OCI-LY7 (cell line): ENCODE measurements around the gene TMEM132E. TPM values are rescaled to one million over a fixed set of nuclear protein-coding genes. Genes with fewer than 3 reads are reported as not detected.

Experiments used
- BruUV-seq: library from RNA; stranded (reverse); fragments of 400-500 nt; replicated peaks from 2 replicates; lab custom pipeline; 2021; lab: Mats Ljungman, UMichigan
- CTCF ChIA-PET: fragments of 300-600 bp; sonication (Branson Sonifier 250); formaldehyde crosslinking; loops from one replicate; lab custom pipeline; 2022; ENCODE audit warnings: antibody characterized with exemption; ENCODE audit not compliant: unreplicated experiment; lab: Charles Lee
- POLR2A ChIA-PET: fragments of 300-600 bp; sonication (Branson Sonifier 250); formaldehyde crosslinking; loops from one replicate; lab custom pipeline; 2022; ENCODE audit warnings: antibody characterized with exemption; lab: Charles Lee
- DNase-seq: peaks from one replicate; pipeline ENCODE4 v3.0.0-alpha.2; 2015; ENCODE audit warnings: low spot score
- H2AFZ ChIP-seq: fragments of 200-600 bp; sonication (generic), shearing (Covaris generic); 2 replicates; pipeline ENCODE4 v1.6.1; 2014; ENCODE audit warnings: mild to moderate bottlenecking, antibody characterized with exemption, low read length, moderate library complexity
- H3K27ac ChIP-seq: fragments of 200-600 bp; sonication (generic); 2 replicates; pipeline ENCODE4 v1.5.1; 2014; ENCODE audit warnings: mixed run types, low read depth, mild to moderate bottlenecking, moderate library complexity, low read length, inconsistent platforms; ENCODE audit not compliant: poor library complexity, severe bottlenecking
- H3K36me3 ChIP-seq: fragments of 200-600 bp; sonication (generic); 2 replicates; pipeline ENCODE4 v1.6.1; 2014; ENCODE audit warnings: mild to moderate bottlenecking, antibody characterized with exemption, low read length, moderate library complexity, mixed read lengths; ENCODE audit not compliant: insufficient read depth
- H3K4me1 ChIP-seq: fragments of 200-600 bp; sonication (generic); 2 replicates; pipeline ENCODE4 v1.5.1; 2014; ENCODE audit warnings: mild to moderate bottlenecking, low read length; ENCODE audit not compliant: insufficient read depth, poor library complexity, severe bottlenecking
- H3K4me2 ChIP-seq: fragments of 200-600 bp; sonication (generic); 2 replicates; pipeline ENCODE4 v1.6.1; 2014; ENCODE audit warnings: mild to moderate bottlenecking, low read length
- H3K4me3 ChIP-seq: fragments of 200-600 bp; sonication (generic); 2 replicates; pipeline ENCODE4 v1.5.1; 2014; ENCODE audit warnings: mild to moderate bottlenecking, low read depth, low read length; ENCODE audit not compliant: poor library complexity, severe bottlenecking
- H3K79me2 ChIP-seq: fragments of 200-600 bp; sonication (generic); 2 replicates; pipeline ENCODE4 v1.6.1; 2016; ENCODE audit warnings: low read depth, mild to moderate bottlenecking, low read length, moderate library complexity, mixed read lengths; ENCODE audit not compliant: insufficient read depth
- H3K9me2 ChIP-seq: fragments of 200-600 bp; sonication (generic); 2 replicates; pipeline ENCODE4 v1.6.1; 2016; ENCODE audit warnings: mild to moderate bottlenecking, low read length, mixed read lengths; ENCODE audit not compliant: insufficient read depth
- H3K9me3 ChIP-seq: fragments of 200-600 bp; sonication (generic); 2 replicates; pipeline ENCODE4 v1.6.1; 2014; ENCODE audit warnings: mild to moderate bottlenecking, mixed run types, low read length, mixed read lengths
- H4K20me1 ChIP-seq: fragments of 200-600 bp; sonication (generic); 2 replicates; pipeline ENCODE4 v1.6.1; 2014; ENCODE audit warnings: mild to moderate bottlenecking, antibody characterized with exemption, low read length, moderate library complexity, mixed read lengths; ENCODE audit not compliant: insufficient read depth
- EZH2phosphoT487 ChIP-seq: fragments of 200-600 bp; sonication (generic); IDR thresholded peaks from 2 replicates; pipeline ENCODE4 v1.6.1; 2018; ENCODE audit warnings: low read depth, borderline replicate concordance, mild to moderate bottlenecking, mixed run types, antibody characterized with exemption, low read length, moderate library complexity, mixed read lengths
- intact Hi-C: fragments of 100-400 bp; cut with micrococcal nuclease; formaldehyde crosslinking; loops from one replicate; pipeline ENCODE4 v1.10.0; 2022; ENCODE audit not compliant: unreplicated experiment
- total RNA-seq, 2 experiments: library from RNA; depleted of rRNA in 1 of 2; stranded (reverse); fragments of >200 nt in 1 of 2; shearing (Covaris generic) in 1 of 2; gene quantifications; 2 replicates each; pipeline ENCODE4 v1.2.3, GENCODE V29; 2014 to 2022
- TF ChIP-seq, protein P1 (sequence below): fragments of 200-600 bp; sonication (generic); conservative IDR thresholded peaks from 2 replicates; pipeline ENCODE4 v1.5.1; 2014; ENCODE audit warnings: mild to moderate bottlenecking, antibody characterized with exemption, low read length, moderate library complexity, mixed read lengths

The TMEM132E gene
- total RNA-seq, 2 experiments from 2014 or later: not detected

DNA sequence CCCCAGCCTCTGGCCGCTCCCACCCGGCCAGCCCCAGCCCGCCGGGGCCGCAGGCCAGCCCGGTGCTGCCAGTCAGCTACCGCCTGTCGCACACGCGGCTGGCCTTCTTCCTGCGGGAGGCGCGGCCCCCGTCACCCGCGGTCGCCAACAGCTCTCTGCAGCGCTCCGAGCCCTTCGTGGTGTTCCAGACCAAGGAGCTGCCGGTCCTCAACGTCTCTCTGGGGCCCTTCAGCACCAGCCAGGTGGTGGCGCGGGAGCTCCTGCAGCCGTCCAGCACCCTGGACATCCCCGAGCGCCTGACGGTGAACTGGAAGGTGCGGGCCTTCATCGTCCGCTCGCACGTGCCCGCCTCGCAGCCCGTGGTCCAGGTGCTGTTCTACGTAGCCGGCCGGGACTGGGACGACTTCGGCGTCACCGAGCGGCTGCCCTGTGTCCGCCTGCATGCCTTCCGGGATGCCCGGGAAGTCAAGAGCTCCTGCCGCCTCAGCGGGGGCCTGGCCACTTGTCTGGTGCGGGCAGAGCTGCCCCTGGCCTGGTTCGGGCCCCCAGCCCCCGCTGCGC, 46.8 kb downstream of the TMEM132E start:
- TF ChIP-seq, protein P1, sequence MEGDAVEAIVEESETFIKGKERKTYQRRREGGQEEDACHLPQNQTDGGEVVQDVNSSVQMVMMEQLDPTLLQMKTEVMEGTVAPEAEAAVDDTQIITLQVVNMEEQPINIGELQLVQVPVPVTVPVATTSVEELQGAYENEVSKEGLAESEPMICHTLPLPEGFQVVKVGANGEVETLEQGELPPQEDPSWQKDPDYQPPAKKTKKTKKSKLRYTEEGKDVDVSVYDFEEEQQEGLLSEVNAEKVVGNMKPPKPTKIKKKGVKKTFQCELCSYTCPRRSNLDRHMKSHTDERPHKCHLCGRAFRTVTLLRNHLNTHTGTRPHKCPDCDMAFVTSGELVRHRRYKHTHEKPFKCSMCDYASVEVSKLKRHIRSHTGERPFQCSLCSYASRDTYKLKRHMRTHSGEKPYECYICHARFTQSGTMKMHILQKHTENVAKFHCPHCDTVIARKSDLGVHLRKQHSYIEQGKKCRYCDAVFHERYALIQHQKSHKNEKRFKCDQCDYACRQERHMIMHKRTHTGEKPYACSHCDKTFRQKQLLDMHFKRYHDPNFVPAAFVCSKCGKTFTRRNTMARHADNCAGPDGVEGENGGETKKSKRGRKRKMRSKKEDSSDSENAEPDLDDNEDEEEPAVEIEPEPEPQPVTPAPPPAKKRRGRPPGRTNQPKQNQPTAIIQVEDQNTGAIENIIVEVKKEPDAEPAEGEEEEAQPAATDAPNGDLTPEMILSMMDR: no peak
- no peak for TF ChIP-seq EZH2phosphoT487
- no peak overlapping the region for H3K27ac ChIP-seq
- POLR2A ChIA-PET: no interaction called here
- intact Hi-C loops: no loop called here
- no peaks in the 10 kb centered on the region for H3K79me2 ChIP-seq
- H3K9me2 ChIP-seq: no peaks in the 10 kb centered on the region
- DNase-seq: no peak
- H3K36me3 ChIP-seq: no peaks in the 10 kb centered on the region
- no TSS peak for BruUV-seq
- no peaks in the 10 kb centered on the region for H3K4me1 ChIP-seq
- H4K20me1 ChIP-seq: no peaks in the 10 kb centered on the region
- H3K4me2 ChIP-seq: no peak overlapping the region
- H2AFZ ChIP-seq: no peak overlapping the region
- H3K9me3 ChIP-seq: no peaks in the 10 kb centered on the region
- CTCF ChIA-PET: interaction anchor here (0.6 kb wide), 1 partner anchor 34 kb away, joined by 4 read pairs; no protein-coding TSS in a partner anchor
- no peak overlapping the region for H3K4me3 ChIP-seq

DNA sequence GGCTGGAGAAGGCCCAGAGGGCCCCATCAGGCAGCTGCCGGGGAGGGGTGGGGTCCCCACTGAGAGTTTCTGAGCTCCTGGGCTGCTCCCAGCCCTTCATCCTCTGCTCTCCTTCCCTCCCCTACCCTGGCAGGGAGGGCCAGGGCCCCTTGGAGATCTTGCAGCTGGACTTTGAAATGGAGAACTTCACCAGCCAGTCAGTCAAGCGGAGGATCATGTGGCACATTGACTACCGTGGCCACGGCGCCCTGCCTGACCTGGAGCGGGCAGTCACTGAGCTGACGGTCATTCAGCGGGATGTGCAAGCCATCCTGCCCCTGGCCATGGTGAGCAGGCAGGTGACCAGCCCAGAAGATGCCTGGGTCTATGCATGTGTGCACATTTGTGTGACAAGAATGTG, 49.5 kb downstream of the TMEM132E start:
- no peaks in the 10 kb centered on the region for H3K9me2 ChIP-seq
- H3K9me3 ChIP-seq: no peaks in the 10 kb centered on the region
- ChIA-PET CTCF (no interaction called here), POLR2A (interaction anchor here (0.6 kb wide), 1 partner anchor 57 kb away, joined by 3 read pairs; no protein-coding TSS in a partner anchor)
- no peaks in the 10 kb centered on the region for H3K36me3 ChIP-seq
- H3K27ac ChIP-seq: no peak overlapping the region
- DNase-seq: no peak
- H2AFZ ChIP-seq: no peak overlapping the region
- H3K4me1 ChIP-seq: no peaks in the 10 kb centered on the region
- no peak overlapping the region for H3K4me2 ChIP-seq
- H4K20me1 ChIP-seq: no peaks in the 10 kb centered on the region
- BruUV-seq: no TSS peak
- H3K4me3 ChIP-seq: no peak overlapping the region
- TF ChIP-seq, protein P1: no peak
- TF ChIP-seq EZH2phosphoT487: no peak
- intact Hi-C loops: no loop called here
- H3K79me2 ChIP-seq: no peaks in the 10 kb centered on the region

DNA sequence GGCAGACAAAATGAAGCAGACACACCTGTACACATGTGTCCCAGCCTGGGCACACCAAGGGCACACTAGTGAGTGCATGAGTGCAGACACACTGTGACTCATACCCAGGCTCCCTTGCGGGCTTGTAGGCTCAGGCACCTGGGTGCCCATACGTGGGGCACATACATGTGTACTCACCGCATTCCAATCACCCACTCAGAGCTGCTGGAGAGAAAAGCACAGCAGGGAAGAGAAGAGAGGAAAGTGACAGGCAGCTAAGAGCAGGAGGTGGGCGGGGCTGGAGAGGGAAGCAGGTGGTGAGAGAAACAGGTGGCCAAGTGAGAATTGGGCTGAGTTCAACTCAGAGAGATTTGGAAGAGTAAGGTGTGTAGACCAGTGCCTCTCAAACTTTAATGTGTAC, 54.0 kb downstream of the TMEM132E start:
- H3K4me2 ChIP-seq: no peak overlapping the region
- intact Hi-C loops: no loop called here
- TF ChIP-seq, protein P1: no peak
- no peak for TF ChIP-seq EZH2phosphoT487
- no peaks in the 10 kb centered on the region for H3K79me2 ChIP-seq
- no peaks in the 10 kb centered on the region for H4K20me1 ChIP-seq
- no peak overlapping the region for H3K4me3 ChIP-seq
- no peaks in the 10 kb centered on the region for H3K36me3 ChIP-seq
- no peak overlapping the region for H2AFZ ChIP-seq
- H3K27ac ChIP-seq: no peak overlapping the region
- DNase-seq: no peak
- H3K4me1 ChIP-seq: no peaks in the 10 kb centered on the region
- POLR2A ChIA-PET: no interaction called here
- no TSS peak for BruUV-seq
- H3K9me2 ChIP-seq: no peaks in the 10 kb centered on the region
- CTCF ChIA-PET: no interaction called here
- H3K9me3 ChIP-seq: no peaks in the 10 kb centered on the region
